GM19324 (cell line): Measurements from ENCODE around the gene C5orf46.
"Not testable (repeated sequence)": the region's sequence is repeated elsewhere in the genome, so short reads cannot be mapped to it uniquely, and the experiment has no call there.

Experiments used
- ATAC-seq: cut with Tn5 transposase; IDR thresholded peaks from one replicate; pipeline ENCODE4 v1.9.1; 2021; ENCODE audit warnings: mild to moderate bottlenecking, moderate library complexity; ENCODE audit not compliant: unreplicated experiment, low FRiP score

The C5orf46 gene

DNA sequence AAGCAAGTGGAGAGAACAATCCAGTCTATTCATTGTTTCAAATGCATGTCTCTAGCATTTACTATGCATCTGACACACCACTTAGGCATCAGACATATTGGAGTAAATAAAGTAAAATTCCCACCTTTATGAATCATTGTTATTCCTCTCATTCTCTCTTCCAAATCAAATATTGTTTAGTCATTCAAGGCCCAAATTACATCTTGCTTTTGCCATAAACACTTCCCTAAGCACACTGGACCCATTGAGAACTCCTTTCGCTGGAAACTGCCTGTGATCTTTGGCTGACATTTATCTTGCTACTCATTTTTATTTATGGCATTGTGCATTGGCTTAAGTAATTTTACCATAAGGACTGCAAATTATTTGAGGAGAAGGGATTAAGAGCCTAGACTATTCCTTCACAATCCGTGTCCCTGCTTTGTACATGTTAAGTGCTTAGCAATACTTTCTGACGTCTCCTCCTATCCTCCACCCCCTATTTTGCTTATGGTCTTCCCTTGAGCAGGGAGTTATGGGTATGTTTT is 7.4 kb downstream of the C5orf46 start:
- ATAC-seq, result no peak

DNA sequence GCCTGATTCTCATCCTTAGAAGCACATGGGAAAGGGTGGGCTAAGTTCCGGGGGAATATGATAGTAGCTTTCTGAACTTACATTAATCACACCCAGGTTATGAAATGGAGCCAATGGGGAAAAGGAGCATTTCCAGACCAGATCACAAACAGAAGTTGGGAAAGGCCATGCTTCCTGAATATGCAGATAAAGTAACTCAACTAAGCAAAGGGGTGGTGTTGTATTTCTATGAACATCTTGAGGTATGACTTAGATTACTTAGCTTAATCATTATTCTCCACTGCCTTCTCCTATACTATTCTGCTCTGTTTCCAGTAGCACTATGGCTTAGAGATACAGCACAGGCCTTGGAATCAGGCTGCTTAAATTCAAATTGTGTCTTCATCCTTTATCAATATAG is 10.5 kb downstream of the C5orf46 start:
- no peak for ATAC-seq

DNA sequence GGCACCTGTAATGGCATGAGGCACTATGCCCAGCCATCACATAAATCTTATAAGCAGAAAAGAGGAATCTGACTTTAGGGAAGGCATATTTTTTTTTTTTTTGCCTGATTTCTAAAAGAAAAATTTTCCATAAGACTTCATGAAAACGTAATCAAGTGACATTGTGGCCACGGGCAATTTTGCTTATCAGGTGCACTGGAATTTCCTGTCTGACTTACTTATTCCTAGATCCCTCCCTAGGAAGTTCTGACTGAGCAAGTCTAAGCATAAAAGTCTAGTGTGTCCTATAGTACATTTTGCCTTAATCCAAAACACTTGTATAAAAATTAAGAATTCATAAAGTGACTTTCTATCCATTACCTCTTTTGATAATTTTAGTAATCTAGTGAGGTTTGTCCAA is 12.5 kb downstream of the C5orf46 start:
- ATAC-seq, result no peak

DNA sequence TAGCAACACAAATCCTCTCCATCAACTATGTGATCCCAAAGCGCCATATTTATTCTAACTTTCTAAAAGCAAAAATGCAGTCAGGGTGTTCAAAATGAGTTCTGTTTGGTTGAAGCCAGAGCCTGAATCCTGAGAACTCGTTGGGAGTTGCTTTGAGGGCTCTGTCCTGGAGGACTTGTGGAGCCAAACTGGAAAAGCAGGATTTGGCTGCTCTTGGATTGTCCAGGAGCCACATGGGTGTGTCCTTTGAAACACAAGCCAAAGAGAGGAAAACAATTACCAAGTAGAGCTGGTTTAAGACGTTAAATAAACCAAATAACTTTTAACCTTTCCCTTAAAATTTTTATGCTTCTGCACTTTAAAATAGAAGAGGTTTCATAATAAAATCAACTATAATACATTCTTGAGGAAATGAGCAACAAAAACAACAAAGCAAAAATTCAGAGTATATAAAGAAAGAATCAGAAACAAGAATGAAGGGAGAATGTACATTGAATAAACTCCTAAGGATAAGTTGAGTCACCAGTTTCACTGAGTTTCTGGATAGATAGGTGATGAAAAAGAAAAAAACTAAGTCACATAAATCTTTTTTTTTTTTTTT is 13.5 kb downstream of the C5orf46 start:
- no peak for ATAC-seq

DNA sequence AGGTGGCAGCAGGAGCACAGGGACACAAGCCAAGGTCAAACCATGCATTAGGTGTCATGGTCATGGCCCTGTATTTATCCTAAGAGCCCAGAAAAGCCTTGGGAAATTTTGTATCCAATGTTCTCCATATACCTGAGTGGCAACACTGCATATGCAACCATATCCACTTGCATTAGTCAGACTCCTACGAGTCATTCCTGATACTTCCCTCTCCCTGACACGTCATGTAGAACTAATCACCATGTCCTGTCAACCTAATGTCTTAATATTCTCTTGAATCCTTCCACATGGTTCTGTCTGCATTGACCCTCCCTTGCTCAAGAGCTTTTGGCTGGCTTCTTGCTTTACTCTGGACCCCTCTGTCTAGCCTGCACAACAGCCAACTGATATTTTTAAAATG is 18.4 kb downstream of the C5orf46 start:
- no peak for ATAC-seq

DNA sequence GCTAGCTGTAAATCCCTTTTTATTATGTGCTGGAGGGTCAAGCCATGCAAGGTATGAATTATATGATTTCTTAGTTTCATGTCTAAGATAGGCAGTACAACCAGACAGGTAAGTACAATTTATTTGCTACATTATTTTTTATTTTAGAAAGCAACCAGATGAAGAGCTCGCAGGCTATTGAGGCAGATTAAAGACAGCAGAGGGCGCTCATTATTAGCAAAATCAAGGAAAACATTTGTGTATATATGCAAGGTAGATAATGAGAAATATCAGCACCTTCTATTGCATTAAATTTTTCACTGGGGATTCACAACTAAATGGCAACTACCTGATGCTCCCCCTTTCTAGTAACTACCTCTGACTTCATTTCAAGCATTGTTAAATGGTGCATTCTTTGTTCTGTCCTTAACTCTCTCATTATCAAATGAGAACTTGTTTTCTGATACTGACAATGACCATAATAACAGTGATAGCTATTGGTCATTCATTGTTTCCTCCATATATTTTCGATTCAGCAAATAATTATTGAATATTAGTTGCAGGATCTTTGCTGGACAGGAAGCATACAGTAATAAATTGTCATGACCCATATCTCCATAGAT is 19.2 kb downstream of the C5orf46 start:
- ATAC-seq, result no peak

DNA sequence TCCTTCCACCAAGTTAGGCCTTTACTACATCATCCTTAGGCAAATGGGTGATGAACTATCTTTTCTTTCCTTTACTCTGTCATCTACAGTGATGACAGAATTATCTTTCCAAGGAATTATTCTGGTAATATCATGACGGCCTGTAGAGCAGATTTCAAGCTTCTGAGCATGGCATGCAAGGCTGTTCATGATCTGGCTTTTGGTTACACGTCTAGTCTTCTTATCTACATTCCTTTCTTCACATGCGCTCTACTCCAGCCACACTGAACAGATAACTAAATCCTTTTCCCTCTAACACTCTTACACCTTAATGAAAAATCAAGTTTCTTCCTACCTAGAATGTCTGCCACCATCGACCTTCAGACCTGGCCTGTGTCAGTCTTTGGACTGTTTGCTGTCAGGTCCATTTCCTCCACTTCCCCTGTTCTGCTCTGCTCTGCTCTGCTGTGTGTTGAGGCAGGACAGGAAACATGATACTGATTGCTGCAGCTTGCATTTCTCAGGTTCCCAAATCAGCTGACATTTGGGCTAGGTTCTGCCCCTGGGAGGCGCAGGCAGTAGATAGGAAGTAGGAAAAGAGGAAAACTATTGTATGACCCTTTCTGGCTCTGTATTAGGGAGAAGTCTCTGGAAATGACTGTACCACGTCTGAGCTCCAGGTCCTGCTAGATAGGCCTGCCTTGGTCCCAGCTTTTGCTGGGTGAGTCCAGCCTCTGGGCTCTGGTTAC is 23.6 kb downstream of the C5orf46 start:
- no peak for ATAC-seq

DNA sequence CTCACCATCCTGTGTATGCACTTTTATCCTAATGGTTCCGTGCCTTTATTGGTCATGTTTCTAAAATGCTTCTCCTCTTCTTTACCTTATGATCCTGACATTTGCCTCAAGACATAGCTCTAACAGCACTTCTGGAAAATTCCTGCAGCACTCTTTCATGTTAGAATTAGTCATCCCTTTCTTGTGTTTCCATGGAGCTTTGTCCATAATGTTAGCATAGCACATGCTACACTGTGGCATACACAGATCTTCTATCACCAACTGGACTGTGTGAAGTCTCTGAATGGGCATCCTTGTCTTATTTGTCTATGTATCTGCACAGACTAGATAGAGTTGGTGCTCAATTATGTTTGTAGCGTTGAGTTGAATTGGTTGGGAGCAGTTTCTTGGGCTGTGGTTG is 25.9 kb downstream of the C5orf46 start:
- ATAC-seq, result no peak

DNA sequence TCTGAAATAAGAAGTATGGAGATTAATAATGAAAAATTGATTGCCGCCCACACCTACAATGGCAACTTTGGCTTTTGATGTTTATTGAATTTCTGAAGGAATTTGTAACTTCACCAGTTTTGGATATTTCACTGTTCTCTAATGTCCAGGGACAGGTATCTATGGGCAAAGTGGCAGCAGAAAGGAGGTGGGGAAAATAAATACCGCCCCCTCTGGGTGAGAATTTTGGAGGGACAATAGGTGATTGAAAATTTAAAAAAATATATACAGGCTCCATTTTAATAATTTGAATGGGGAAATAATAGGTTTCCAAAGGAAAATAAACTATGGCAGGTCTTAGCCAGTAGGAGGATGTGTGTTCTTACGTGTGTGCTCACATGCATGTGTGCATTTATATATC is 26.6 kb downstream of the C5orf46 start:
- no peak for ATAC-seq

DNA sequence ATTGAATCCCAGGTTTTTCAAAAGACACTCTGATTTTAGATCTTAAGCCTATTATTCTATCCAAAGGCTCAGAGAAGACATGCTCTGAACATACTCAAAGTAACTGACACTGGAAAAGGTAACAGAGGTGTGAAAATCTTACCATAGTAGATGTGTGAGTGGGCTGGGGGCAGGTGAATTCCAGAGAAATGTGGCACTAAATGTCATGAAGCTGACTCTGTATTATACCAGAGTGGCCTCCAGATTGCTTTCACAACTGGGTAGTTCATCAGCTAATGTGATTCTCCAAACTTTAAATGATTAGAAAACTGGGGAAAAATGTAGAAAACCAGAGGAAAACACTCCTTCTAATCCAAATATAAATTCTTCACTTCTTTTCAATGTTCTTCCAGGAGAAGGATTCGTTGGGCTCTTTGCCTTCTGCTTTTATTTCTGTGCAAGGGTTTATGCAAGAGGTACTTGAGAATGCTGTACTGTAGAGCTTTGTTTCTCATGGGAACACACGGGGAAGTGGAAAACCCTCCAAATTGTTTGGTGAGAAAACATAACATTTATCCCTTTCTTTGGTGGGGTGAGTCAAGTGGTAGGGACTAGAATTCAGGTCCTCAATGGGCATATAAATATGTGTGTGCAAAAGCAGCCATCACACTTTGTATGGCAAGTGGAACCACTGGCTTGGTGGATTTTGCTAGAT is 28.1 kb downstream of the C5orf46 start, which contains the start of gene SCGB3A2:
Gene SCGB3A2, plus strand, starts transcription at position 646 of the 694 bp plus-strand sequence. CDS start 93 bp downstream, outside the sequence.
- ATAC-seq, result no peak

DNA sequence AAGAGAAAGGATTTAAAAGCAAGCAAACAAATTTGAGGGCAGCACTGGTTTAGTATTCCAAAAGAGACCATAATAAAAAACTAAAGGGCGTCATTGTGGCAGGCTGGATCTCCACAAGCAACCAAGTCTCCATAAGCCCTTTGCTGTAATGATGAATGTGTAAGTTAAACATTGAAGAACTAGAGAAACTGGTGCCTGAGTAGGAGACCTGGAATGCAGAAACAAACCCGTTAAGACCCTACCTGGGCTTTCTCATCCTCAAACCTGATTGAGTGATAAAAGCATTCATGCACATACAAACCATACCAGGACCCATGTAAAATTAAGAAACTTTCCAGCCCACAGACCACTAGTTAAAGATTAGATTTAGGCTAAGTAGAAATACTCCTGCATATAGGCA is 29.7 kb downstream of the C5orf46 start:
- no peak for ATAC-seq

DNA sequence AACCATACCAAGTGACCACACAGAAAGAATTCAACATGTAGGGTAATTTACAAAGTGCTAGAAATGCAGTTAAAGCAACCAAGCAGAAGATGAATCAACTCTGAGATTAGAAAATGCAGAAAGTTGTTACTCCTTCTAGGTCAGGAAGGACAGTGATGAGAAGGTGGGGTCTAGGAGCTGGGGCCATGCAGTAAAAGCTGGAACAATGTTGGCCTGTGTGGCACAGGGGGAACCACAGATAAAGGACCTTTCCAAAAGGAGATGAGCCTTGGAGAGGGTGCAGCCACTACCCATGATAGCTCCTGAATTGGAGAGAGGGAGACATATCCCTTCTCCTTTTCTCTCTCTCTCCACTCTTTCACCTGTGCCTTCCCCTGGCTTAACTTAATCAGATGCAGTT is 30.2 kb downstream of the C5orf46 start:
- no peak for ATAC-seq

DNA sequence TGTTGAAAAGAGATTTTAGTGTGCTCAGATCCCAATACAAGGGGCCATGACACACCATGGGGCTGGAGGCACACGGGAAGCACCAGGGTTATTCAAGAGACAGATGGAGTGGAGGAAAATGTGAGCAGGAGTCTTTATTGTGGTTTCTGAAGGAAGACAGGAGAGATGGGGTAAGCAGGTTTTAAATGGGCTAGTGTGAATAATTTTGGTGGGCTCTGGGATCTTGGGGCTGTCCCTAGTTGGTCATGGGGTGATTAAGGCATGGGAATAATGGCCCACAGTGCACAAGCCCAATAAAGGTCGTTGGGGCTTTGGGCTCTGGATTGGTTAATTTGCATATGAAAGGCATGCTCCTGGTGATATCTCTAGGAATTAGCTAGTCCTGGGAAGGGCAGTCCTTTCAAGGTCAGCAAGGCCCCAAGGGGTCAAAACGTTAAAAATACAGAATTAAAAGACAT is 31.4 kb downstream of the C5orf46 start:
- ATAC-seq, result no peak

DNA sequence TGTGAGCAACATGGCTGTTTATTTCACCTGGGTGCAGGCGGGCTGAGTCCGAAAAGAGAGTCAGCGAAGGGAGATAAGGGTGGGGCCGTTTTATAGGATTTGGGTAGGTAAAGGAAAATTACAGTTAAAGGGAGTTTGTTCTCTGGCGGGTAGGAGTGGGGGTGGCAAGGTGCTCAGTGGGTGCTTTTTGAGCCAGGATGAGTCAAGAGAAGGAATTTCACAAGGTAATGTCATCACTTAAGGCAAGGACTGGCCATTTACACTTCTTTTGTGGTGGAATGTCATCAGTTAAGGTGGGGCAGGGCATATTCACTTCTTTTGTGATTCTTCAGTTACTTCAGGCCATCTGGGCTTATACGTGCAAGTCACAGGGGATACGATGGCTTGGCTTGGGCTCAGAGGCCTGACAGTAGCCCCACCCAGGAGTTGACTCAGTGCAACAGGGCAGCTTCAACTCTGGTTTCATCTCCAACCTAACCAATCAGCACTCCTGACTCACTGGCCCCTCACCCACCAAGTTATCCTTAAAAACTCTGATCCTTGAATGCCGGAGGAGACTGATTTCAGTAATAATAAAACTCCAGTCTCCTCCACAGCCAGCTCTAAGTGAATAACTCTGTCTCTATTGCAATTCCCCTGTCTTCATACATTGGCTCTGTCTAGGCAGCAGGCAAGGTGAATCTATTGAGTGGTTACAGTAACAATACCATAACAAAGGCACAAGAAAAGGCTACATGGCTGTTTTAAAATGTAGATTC is 32.0 kb downstream of the C5orf46 start:
- not testable (repeated sequence) for ATAC-seq

DNA sequence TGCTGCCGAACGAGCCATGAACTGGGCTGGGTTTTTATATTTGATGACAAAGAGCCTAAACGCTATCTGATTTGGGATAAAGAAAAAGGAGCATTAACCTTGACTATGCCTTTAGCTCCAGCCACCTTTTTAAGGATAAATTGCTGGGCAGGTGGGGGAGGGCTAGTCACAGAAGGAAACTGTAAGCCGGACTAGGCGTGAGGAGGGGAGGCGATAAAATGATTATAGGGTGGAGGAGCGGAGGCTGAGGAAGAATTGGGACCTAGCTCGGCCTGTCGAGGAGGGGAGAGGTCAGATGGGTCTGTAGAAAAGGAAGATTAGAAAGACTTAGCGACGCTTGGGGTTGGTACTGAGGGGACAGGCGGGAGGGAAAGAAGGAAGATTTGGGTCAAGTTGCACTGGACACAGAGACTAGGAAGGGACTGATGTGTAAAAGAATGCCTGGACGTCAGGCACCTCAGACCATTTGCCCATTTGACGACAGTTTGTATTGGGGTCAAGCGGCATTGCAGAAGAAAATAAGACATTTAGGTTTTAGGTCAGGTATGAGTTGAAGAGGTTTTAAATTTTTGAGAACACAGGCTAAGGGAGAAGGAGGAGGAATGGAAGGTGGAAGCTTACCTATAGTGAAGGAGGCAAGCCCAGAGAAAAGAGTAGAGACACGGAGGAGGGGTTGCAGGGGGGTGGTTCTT is 33.4 kb downstream of the C5orf46 start:
- not testable (repeated sequence) for ATAC-seq

DNA sequence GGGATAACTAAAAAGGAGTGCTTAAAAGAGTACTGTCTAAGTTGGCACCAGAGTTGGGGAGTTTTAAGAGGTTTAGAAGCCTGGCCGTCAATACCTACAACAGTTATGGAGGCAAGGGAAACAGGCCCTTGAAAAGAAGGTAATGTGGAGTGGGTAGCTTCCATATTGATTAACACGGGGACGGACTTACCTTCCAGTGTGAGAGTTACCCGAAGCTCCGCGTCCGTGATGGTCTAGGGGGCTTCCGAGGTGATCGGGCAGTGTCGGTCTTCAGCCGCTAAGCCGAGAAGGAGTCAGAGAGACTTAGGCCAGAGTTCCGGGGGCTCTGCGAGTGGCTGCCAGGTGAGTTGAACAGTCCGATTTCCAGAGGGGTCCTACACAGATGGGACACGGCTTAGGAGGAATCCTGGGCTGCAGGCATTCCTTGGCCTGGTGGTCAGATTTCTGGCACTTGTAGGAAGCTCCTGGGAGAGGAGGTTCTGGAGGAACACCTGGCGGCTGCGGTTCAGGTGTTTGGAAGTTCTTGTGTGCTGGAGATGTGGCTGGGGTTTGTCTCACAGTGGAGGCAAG is 34.3 kb downstream of the C5orf46 start:
- ATAC-seq, result not testable (repeated sequence)

DNA sequence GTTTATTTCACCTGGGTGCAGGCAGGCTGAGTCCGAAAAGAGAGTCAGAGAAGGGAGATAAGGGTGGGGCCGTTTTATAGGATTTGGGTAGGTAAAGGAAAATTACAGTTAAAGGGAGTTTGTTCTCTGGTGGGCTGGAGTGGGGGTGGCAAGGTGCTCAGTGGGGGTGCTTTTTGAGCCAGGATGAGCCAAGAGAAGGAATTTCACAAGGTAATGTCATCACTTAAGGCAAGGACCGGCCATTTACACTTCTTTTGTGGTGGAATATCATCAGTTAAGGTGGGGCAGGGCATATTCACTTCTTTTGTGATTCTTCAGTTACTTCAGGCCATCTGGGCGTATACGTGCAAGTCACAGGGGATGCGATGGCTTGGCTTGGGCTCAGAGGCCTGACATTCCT is 36.4 kb downstream of the C5orf46 start:
- ATAC-seq, result not testable (repeated sequence)

DNA sequence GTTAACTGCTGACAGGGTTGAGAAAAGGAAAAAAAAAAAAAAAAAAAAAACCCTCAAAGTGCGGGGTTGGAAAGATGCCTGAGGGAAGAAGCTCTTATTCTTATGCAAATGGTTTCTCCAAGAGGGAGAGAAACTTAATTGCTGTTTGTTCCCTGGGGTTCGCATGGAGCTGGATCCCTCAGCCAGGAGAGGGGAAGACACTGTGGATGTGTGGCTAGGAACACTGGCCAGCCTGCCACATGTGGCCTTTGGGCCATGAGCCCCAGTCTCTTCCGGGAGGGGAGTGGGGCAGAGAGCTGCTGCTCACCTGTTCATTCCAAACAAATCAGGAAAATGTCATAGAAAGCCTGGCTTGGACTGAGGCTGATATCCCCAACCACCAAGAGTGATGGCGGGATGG is 37.2 kb downstream of the C5orf46 start:
- no peak for ATAC-seq

DNA sequence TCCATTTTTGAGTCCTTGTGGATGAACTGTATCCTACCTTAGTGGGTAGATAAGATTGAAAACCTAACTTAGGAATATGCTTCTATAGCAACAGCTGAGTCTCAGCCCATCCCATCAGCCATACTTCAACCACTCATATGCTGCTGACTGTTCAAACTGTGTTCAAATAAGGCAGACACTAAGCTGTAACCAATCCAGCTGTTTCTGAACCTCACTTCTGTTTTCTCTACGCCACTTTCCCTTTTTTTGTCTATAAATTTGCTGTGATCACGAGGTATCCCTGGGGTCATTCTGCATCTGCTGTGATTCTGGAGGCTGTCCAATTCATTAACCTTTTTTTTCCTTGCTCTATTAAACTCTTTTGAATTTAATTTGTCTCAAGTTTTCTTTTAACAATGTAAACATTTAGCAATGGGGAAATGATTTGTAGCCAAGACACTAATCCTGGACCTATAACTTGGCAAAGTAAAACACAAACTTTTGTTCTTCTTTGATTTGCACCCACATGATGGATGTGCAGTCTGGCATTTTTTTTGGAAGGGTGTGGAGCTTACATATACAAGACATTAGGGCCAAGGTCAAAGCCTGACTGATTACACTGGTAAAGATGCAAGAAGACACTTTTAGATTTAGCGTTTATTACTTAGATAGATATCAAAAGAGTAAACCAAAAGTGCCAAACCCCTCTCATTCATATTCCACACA is 42.7 kb downstream of the C5orf46 start:
- ATAC-seq, result no peak
